Spleen (tissue), 11 donors: ENCODE measurements around the gene ABCD2. TPM values are rescaled to one million over a fixed set of nuclear protein-coding genes. Genes with fewer than 3 reads are reported as not detected.

Source experiments
- DNase-seq: peaks from one replicate; pipeline ENCODE4 v3.0.0-alpha.2; 2020
- H3K27ac ChIP-seq, 8 donors: fragments of 200-600 bp; sonication (generic) in 7 of 8; 1 replicate in 4 of 8; 2 replicates in 4 of 8; pipeline versions ENCODE4 v1.5.0 to v1.8.0; 2016 to 2021; ENCODE audit warnings: inconsistent platforms in 4 of 8, mild to moderate bottlenecking in 4 of 8, moderate library complexity in 1 of 8
- H3K27me3 ChIP-seq, 7 donors: fragments of 200-600 bp; sonication (generic) in 6 of 7; replicated peaks in 1 of 7; 1 replicate in 4 of 7; 2 replicates in 3 of 7; pipeline versions ENCODE4 v1.5.0 to v1.8.0; 2016 to 2021; ENCODE audit warnings: inconsistent platforms in 3 of 7, mild to moderate bottlenecking in 1 of 7
- H3K36me3 ChIP-seq, 6 donors: fragments of 200-600 bp; sonication (generic) in 5 of 6; 1 replicate in 4 of 6; 2 replicates in 2 of 6; pipeline versions ENCODE4 v1.5.0 to v1.8.0; 2016 to 2021; ENCODE audit warnings: inconsistent platforms in 2 of 6
- H3K4me1 ChIP-seq, 6 donors: fragments of 200-600 bp; sonication (generic) in 5 of 6; 1 replicate in 3 of 6; 2 replicates in 3 of 6; pipeline versions ENCODE4 v1.5.0 to v1.8.0; 2016 to 2021; ENCODE audit warnings: inconsistent platforms in 3 of 6
- H3K4me3 ChIP-seq, 8 donors: fragments of 200-600 bp; sonication (generic) in 7 of 8; 1 replicate in 4 of 8; 2 replicates in 4 of 8; pipeline versions ENCODE4 v1.5.0 to v1.8.0; 2016 to 2021; ENCODE audit warnings: inconsistent platforms in 4 of 8, mild to moderate bottlenecking in 4 of 8, moderate library complexity in 2 of 8
- H3K9me3 ChIP-seq, 8 donors: fragments of 200-600 bp; sonication (generic) in 7 of 8; 1 replicate in 4 of 8; 2 replicates in 4 of 8; pipeline versions ENCODE4 v1.5.0 to v1.8.0; 2016 to 2021; ENCODE audit warnings: inconsistent platforms in 4 of 8
- CTCF ChIP-seq, 11 experiments: fragments of 200-600 bp in 7 of 11; fragments of 450-650 bp in 4 of 11; sonication (generic) in 4 of 11; IDR thresholded peaks in 8 of 11; conservative IDR thresholded peaks in 3 of 11; 1 replicate in 7 of 11; 2 replicates in 4 of 11; pipeline versions ENCODE4 v1.4.0 to v1.8.0; 2016 to 2021; ENCODE audit warnings: antibody characterized with exemption in 11 of 11, inconsistent platforms in 4 of 11, mild to moderate bottlenecking in 1 of 11
- POLR2A ChIP-seq, 3 donors: fragments of 450-650 bp; IDR thresholded peaks; one replicate each; pipeline ENCODE4 v1.5.1; 2017; ENCODE audit warnings: antibody characterized with exemption in 3 of 3, mild to moderate bottlenecking in 1 of 3
- POLR2AphosphoS5 ChIP-seq, 3 donors: sonication (generic); formaldehyde crosslinking; IDR thresholded peaks; one replicate each; pipeline ENCODE4 v1.5.1; 2017; ENCODE audit warnings: antibody characterized with exemption in 3 of 3
- WGBS, 5 donors: extraction: QIAGEN DNeasy Blood & Tissue Kit in 3 of 5; methylation state at CpG; one replicate each; pipeline versions ENCODE4 v1.1.5 to v1.1.7; 2013 to 2018; 5-methylcytosine and 5-hydroxymethylcytosine counted together
- intact Hi-C: fragments of 100-400 bp; cut with DNase I; formaldehyde crosslinking; loops from one replicate; pipeline ENCODE4 v1.15.0; 2023; ENCODE audit warnings: low total_unique reads
- polyA plus RNA-seq, 3 donors: library from polyadenylated mRNA; stranded (reverse); fragments of 200-250 nt; gene quantifications; one replicate each; pipeline ENCODE4 v1.2.1, GENCODE V29; 2013
- small RNA-seq, 4 donors: library from RNA; depleted of rRNA; stranded (forward); fragments of <200 nt; gene quantifications; one replicate each; pipeline ENCODE3, GENCODE V24; 2016
- total RNA-seq, 7 donors: library from RNA; depleted of rRNA in 3 of 7; stranded (reverse); fragments of >200 nt in 3 of 7; fragmentation: NEBNext Ultra II Directional in 4 of 7; extraction: Animal tissue kit (Norgen Biotek cat#: 25700) in 4 of 7; gene quantifications; one replicate each; pipeline versions ENCODE4 v1.1.0 to v1.2.1, GENCODE V29; 2016 to 2021
- donor health status: healthy with polysubstance abuse.
- donor health status: DM: no; HTN: no; CAD: no; lungs with moderate emphysema.
- donor health status: DM: no; HTN: no; CAD: no.
- donor health status: Bipolar disorder and iron deficiency.
- donor health status: healthy.
- donor health status: DM: no; HTN: no; CAD: no.
- donor health status: DM: yes; HTN: yes; CAD: no.

ABCD2 gene
- total and polyA plus RNA-seq, 10 donors = 0.38 to 3.4 (median 2.0) TPM

DNA sequence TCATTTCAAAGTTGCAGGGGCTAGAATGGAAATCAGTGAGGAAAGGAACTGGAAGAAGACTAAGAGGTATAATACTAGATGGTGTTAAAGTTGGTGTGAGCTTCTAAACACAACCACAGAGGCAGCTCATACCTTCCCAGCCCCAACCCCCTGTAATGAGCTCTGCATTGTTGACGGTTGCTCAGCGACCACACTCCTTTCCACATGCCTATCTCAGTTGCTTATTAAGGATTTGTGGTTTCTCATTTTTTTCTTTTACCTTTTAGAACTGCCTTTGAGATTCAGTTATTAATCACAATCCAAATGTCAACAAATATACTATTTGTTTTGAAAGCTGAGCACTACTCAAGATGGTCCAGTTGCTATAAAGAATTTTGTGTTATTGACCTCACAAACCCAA lies 114.6 kb downstream of the ABCD2 start:
- Histone ChIP-seq H3K9me3 (peaks cover 0 to 5% (median 0%) of the 10 kb centered on the region in 8 donors), H3K4me3 (no peak overlapping the region), H3K36me3 (no peaks in the 10 kb centered on the region), H3K27ac (no peak overlapping the region), H3K27me3 (no peaks in the 10 kb centered on the region), H3K4me1 (no peaks in the 10 kb centered on the region)
- intact Hi-C loops = no loop called here
- TF ChIP-seq POLR2A (IDR thresholded peaks at IDR 0.05) = no peak
- TF ChIP-seq POLR2AphosphoS5 (IDR thresholded peaks at IDR 0.05) = no peak
- WGBS, 5 donors = 68 to 78% (median 76%) methylated on average over 2 of the region's 2 CpGs
- DNase-seq = no peak

DNA sequence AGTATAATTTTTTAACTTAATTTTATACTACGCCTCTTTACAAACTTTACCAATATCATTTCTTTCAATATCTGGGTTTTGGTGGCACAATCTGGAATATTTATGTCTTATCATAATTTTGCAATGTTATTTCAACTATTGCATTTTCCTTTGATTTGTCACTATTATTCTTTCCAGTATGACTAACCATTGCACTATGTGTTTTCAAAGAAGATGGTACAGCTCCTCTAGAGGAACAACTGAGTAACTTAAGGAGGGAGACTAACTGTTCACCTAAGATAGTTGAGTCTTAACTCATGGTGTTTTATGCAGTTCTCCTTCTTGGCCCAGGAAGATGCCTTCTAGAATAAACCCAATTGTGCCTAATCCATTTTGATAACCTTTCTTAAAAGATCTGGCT lies 116.2 kb downstream of the ABCD2 start:
- no peak for DNase-seq
- Histone ChIP-seq H3K4me3 (no peak overlapping the region), H3K27me3 (no peaks in the 10 kb centered on the region), H3K27ac (no peak overlapping the region), H3K36me3 (no peaks in the 10 kb centered on the region), H3K4me1 (no peaks in the 10 kb centered on the region), H3K9me3 (no peaks in the 10 kb centered on the region)
- intact Hi-C loops = no loop called here
- WGBS, 5 donors = 93 to 100% (median 96%) methylated on average over 1 of the region's 1 CpG
- no peak for TF ChIP-seq POLR2AphosphoS5 (IDR thresholded peaks at IDR 0.05)
- no peak for TF ChIP-seq POLR2A (IDR thresholded peaks at IDR 0.05)
- TF ChIP-seq CTCF (IDR thresholded peaks at IDR 0.05 in 8 of 11, conservative IDR thresholded peaks at IDR 0.05 in 3 of 11) = no peak

GRCh38 chr12:39502726-39503125 lies 116.9 kb downstream of the ABCD2 start:
- DNase-seq = no peak
- TF ChIP-seq CTCF (IDR thresholded peaks at IDR 0.05 in 8 of 11, conservative IDR thresholded peaks at IDR 0.05 in 3 of 11) (no peak), POLR2AphosphoS5 (IDR thresholded peaks at IDR 0.05) (no peak), POLR2A (IDR thresholded peaks at IDR 0.05) (no peak)
- Histone ChIP-seq H3K27me3 (no peaks in the 10 kb centered on the region), H3K4me3 (no peak overlapping the region), H3K27ac (no peak overlapping the region), H3K36me3 (no peaks in the 10 kb centered on the region), H3K4me1 (no peaks in the 10 kb centered on the region), H3K9me3 (no peaks in the 10 kb centered on the region)
- WGBS, 5 donors = 65 to 82% (median 68%) methylated on average over 1 of the region's 1 CpG
- intact Hi-C loops = no loop called here

Small RNA genes lying within 50 kb of the gene (small RNA-seq; reads per million reads assigned to genes)
- 0 reads per million in 4 donors for gene AC121334.2

Other genes starting within 250 kb of the ABCD2 start
- 10 to 100 TPM; 11.1 to 47.1 (median 14.7) TPM for gene KIF21A, start 176.7 kb downstream of the ABCD2 start, total RNA-seq
- 1 to 10 TPM; 1.0 to 4.5 (median 2.3) TPM for gene KIF21A, start 176.7 kb downstream of the ABCD2 start, polyA plus RNA-seq